PFSK-1 (cell line): Measurements from ENCODE around the gene BICD2.

Experiments
- POLR2AphosphoS5 ChIP-seq: IDR thresholded peaks from 2 replicates; pipeline ENCODE4 v1.6.1; 2012; ENCODE audit warnings: low read depth, mild to moderate bottlenecking, control low read depth, low read length, moderate library complexity
- TAF1 ChIP-seq: IDR thresholded peaks from 2 replicates; pipeline ENCODE4 v1.6.1; 2012; ENCODE audit warnings: low read length, control low read depth, borderline replicate concordance; ENCODE audit not compliant: insufficient read depth

DNA sequence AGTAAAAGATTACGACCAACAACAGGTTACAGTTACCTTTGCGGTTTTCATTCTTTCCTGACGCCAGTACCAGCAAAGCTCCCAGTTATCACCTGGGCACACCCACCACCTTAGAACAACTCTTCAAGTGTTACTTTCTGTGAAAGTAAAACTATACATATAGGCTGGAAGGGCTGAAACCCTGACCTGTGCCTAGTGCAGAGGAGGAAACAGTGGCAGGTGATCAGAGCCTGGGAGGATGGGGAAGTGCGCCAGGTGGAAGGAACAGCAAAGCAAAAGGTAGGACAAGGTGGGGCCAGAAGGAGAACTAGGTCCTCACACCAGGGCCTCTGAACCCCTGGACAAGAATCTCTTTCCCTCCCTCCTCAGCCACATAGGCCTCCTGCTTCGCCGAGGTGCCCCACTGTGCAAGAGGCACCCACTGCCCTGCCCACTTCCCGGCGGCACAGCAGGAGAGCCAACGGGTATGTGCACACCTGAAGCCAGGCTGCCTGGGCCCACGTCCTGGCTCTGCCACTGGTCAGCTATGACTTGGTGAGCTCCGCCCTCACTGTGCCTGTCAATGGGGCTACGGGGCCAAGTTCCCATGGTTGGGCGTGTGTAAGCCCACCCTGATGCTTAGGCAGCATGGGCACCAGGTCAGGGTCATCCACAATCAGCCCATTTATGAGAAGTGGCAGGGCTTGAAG is 26.9 kb downstream of the BICD2 start:
- no peak for TF ChIP-seq TAF1
- no peak for TF ChIP-seq POLR2AphosphoS5
